HCT116 (cell line): ENCODE measurements around the gene TMEM117. TPM values are rescaled to one million over a fixed set of nuclear protein-coding genes. Genes with fewer than 3 reads are reported as not detected.

Source experiments
- ATAC-seq: fragments of 200-7000 bp; cut with Tn5 transposase; 2 replicates; pipeline ENCODE4 v1.9.1; 2020; ENCODE audit warnings: mild to moderate bottlenecking, moderate library complexity
- BruUV-seq: library from RNA; stranded (reverse); fragments of 400-500 nt; replicated peaks from 2 replicates; lab custom pipeline; 2021; lab: Mats Ljungman, UMichigan
- CTCF ChIA-PET: fragments of 300-600 bp; sonication (Branson Sonifier 250); formaldehyde crosslinking; loops from one replicate; lab custom pipeline; 2021; ENCODE audit warnings: antibody characterized with exemption; lab: Charles Lee
- POLR2A ChIA-PET: fragments of 300-600, 350-600 bp; sonication (Branson Sonifier 250); formaldehyde crosslinking; loops from one replicate; lab custom pipeline; 2021; ENCODE audit warnings: antibody characterized with exemption; lab: Charles Lee
- RAD21 ChIA-PET, 2 experiments: fragments of 300-600 bp; sonication (Branson Sonifier 250); formaldehyde crosslinking; loops; one replicate each; lab custom pipeline; 2023; ENCODE audit warnings: low total read pairs in 2 of 2; ENCODE audit not compliant: uncharacterized antibody in 2 of 2, unreplicated experiment in 2 of 2, low non-redundant PET in 1 of 2; lab: Charles Lee
- DNase-seq: peaks from one replicate; pipeline ENCODE4 v3.0.0-alpha.2; 2010; ENCODE audit warnings: low read depth, low spot score
- H2AFZ ChIP-seq: fragments of 200-600 bp; shearing (Covaris generic), sonication (generic); 2 replicates; pipeline ENCODE4 v1.6.1; 2017; ENCODE audit warnings: low read depth, mixed run types, mixed read lengths, antibody characterized with exemption, low read length; ENCODE audit not compliant: poor library complexity, severe bottlenecking
- H3K27ac ChIP-seq: 2 replicates; pipeline ENCODE4 v1.5.1; 2012; ENCODE audit warnings: low read depth, low read length
- H3K27me3 ChIP-seq: fragments of 200-600 bp; sonication (generic); 2 replicates; pipeline ENCODE4 v1.6.1; 2016; ENCODE audit warnings: mixed run types, low read length, mixed read lengths; ENCODE audit not compliant: insufficient read depth
- H3K36me3 ChIP-seq, 2 experiments: fragments of 200-500 bp in 1 of 2; fragments of 200-600 bp in 1 of 2; sonication (Bioruptor generic) in 1 of 2; sonication (generic) in 1 of 2; 2 replicates each; pipeline versions ENCODE4 v1.5.1 to v1.6.1; 2014 to 2016; ENCODE audit warnings: low read length in 2 of 2, inconsistent platforms in 1 of 2, mixed read lengths in 1 of 2, mixed run types in 1 of 2; ENCODE audit not compliant: insufficient read depth in 2 of 2, control insufficient read depth in 1 of 2
- H3K4me1 ChIP-seq, 2 experiments: fragments of 200-600 bp in 1 of 2; sonication (generic) in 1 of 2; 2 replicates each; pipeline versions ENCODE4 v1.5.1 to v1.6.1; 2012 to 2017; ENCODE audit warnings: low read length in 2 of 2, inconsistent platforms in 1 of 2, mild to moderate bottlenecking in 1 of 2, mixed read lengths in 1 of 2, mixed run types in 1 of 2, moderate library complexity in 1 of 2; ENCODE audit not compliant: insufficient read depth in 2 of 2, control insufficient read depth in 1 of 2
- H3K4me2 ChIP-seq: fragments of 200-600 bp; sonication (generic); 2 replicates; pipeline ENCODE4 v1.6.1; 2017; ENCODE audit warnings: mixed run types, low read length, mixed read lengths
- H3K4me3 ChIP-seq, 2 experiments: fragments of 200-600 bp in 1 of 2; sonication (generic) in 1 of 2; replicated peaks in 1 of 2; 2 replicates each; pipeline ENCODE4 v1.5.1; 2011 to 2016; ENCODE audit warnings: low read length in 2 of 2, control low read depth in 1 of 2, low read depth in 1 of 2, mild to moderate bottlenecking in 1 of 2, mixed read lengths in 1 of 2, mixed run types in 1 of 2
- H3K79me2 ChIP-seq: fragments of 200-600 bp; sonication (generic); 2 replicates; pipeline ENCODE4 v1.6.1; 2017; ENCODE audit warnings: mild to moderate bottlenecking, mixed run types, low read length, moderate library complexity, mixed read lengths; ENCODE audit not compliant: insufficient read depth
- H3K9ac ChIP-seq: fragments of 200-600 bp; sonication (generic); 2 replicates; pipeline ENCODE4 v1.6.1; 2016; ENCODE audit warnings: low read length, mixed read lengths
- H3K9me2 ChIP-seq: fragments of 200-600 bp; sonication (generic), shearing (Covaris generic); 2 replicates; pipeline ENCODE4 v1.6.1; 2017; ENCODE audit warnings: mixed run types, mild to moderate bottlenecking, moderate library complexity; ENCODE audit not compliant: insufficient read depth
- H3K9me3 ChIP-seq, 2 experiments: fragments of 200-500 bp in 1 of 2; fragments of 200-600 bp in 1 of 2; sonication (Bioruptor generic) in 1 of 2; sonication (generic) in 1 of 2; 2 replicates each; pipeline ENCODE4 v1.6.1; 2014 to 2017; ENCODE audit warnings: low read length in 2 of 2, mixed read lengths in 2 of 2, inconsistent platforms in 1 of 2, low read depth in 1 of 2, mild to moderate bottlenecking in 1 of 2, mixed run types in 1 of 2, moderate library complexity in 1 of 2; ENCODE audit not compliant: control insufficient read depth in 1 of 2, insufficient read depth in 1 of 2
- H4K20me1 ChIP-seq: fragments of 200-600 bp; sonication (generic), shearing (Covaris generic); 2 replicates; pipeline ENCODE4 v1.6.1; 2017; ENCODE audit warnings: mixed run types, mild to moderate bottlenecking, moderate library complexity; ENCODE audit not compliant: insufficient read depth
- CBX3 ChIP-seq: IDR thresholded peaks from 2 replicates; pipeline ENCODE4 v1.6.1; 2012; ENCODE audit warnings: low read depth
- EGR1 ChIP-seq: IDR thresholded peaks from 2 replicates; pipeline ENCODE4 v1.6.1; 2012; ENCODE audit warnings: low read depth
- ELF1 ChIP-seq: IDR thresholded peaks from 2 replicates; pipeline ENCODE4 v1.6.1; 2012; ENCODE audit warnings: low read depth, borderline replicate concordance
- EZH2 ChIP-seq: fragments of 200-600 bp; sonication (generic); IDR thresholded peaks from 2 replicates; pipeline ENCODE4 v1.6.1; 2017; ENCODE audit warnings: antibody characterized with exemption, mixed run types
- FOSL1 ChIP-seq: IDR thresholded peaks from 2 replicates; pipeline ENCODE4 v1.6.1; 2012; ENCODE audit warnings: low read depth
- POLR2A ChIP-seq: IDR thresholded peaks from 2 replicates; pipeline ENCODE4 v1.7.0; 2011; ENCODE audit warnings: borderline replicate concordance; ENCODE audit not compliant: insufficient read depth, insufficient read length; ENCODE audit errors: extremely low read depth
- POLR2AphosphoS5 ChIP-seq: IDR thresholded peaks from 2 replicates; pipeline ENCODE4 v1.6.1; 2011; ENCODE audit warnings: mild to moderate bottlenecking, low read depth, low read length, moderate library complexity
- SIN3A ChIP-seq: IDR thresholded peaks from 2 replicates; pipeline ENCODE4 v1.6.1; 2012; ENCODE audit warnings: low read depth
- SRF ChIP-seq: IDR thresholded peaks from 2 replicates; pipeline ENCODE4 v1.6.1; 2012; ENCODE audit warnings: low read depth
- TCF7L2 ChIP-seq: IDR thresholded peaks from 2 replicates; pipeline ENCODE4 v1.7.0; 2011; ENCODE audit warnings: borderline replicate concordance, inconsistent platforms; ENCODE audit not compliant: insufficient read depth, insufficient read length; ENCODE audit errors: extremely low read depth
- ZFX ChIP-seq: fragments of 450-650 bp; IDR thresholded peaks from 2 replicates; pipeline ENCODE4 v1.6.1; 2017
- ZNF274 ChIP-seq: fragments of 200-500 bp; sonication (Bioruptor generic); IDR thresholded peaks from 2 replicates; pipeline ENCODE4 v1.6.1; 2014; ENCODE audit warnings: mild to moderate bottlenecking, low read depth, low read length, inconsistent platforms
- intact Hi-C: fragments of 100-400 bp; cut with micrococcal nuclease; formaldehyde crosslinking; loops from 2 replicates; pipeline ENCODE4 v1.10.0; 2022
- total RNA-seq: library from RNA; stranded (reverse); gene quantifications from one replicate; pipeline ENCODE4 v1.2.1, GENCODE V29; 2021; ENCODE audit not compliant: unreplicated experiment
- TF ChIP-seq, protein P1 (sequence below): IDR thresholded peaks from 2 replicates; pipeline ENCODE4 v1.6.1; 2012
- TF ChIP-seq, protein P2 (sequence below): IDR thresholded peaks from 2 replicates; pipeline ENCODE4 v1.6.1; 2011; ENCODE audit warnings: mild to moderate bottlenecking, low read length, moderate library complexity; ENCODE audit not compliant: insufficient replicate concordance; ENCODE audit errors: extremely low read depth

TMEM117 gene
- total RNA-seq, 1 experiment from 2014 or later, result 3.6 TPM

DNA sequence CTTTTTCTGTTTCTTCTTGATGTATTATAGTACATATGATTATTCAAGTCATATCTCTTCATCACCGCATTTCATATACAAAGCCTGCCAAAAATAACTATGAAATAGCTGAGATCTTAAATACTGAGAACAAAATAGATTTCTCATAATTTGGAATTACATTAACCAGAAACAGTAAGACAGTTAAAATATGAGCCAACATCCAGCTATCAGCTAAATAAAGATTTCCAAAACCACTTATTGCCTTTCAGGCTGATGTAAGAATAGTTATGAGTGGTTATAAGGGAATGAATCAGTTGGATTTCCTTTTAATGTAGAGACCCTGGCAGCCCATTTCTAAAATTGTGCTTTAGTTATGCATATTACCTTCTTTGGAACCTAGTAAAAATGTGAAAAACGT, 47.4 kb downstream of the TMEM117 start (continued):
- TF ChIP-seq TCF7L2, result no peak
- no peak for TF ChIP-seq FOSL1
- TF ChIP-seq ELF1, result no peak
- TF ChIP-seq POLR2A, result no peak
- no peak for TF ChIP-seq SIN3A
- TF ChIP-seq EZH2, result no peak
- no peak for TF ChIP-seq EGR1
- TF ChIP-seq, protein P1, sequence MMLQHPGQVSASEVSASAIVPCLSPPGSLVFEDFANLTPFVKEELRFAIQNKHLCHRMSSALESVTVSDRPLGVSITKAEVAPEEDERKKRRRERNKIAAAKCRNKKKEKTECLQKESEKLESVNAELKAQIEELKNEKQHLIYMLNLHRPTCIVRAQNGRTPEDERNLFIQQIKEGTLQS, result no peak
- TF ChIP-seq, protein P2, sequence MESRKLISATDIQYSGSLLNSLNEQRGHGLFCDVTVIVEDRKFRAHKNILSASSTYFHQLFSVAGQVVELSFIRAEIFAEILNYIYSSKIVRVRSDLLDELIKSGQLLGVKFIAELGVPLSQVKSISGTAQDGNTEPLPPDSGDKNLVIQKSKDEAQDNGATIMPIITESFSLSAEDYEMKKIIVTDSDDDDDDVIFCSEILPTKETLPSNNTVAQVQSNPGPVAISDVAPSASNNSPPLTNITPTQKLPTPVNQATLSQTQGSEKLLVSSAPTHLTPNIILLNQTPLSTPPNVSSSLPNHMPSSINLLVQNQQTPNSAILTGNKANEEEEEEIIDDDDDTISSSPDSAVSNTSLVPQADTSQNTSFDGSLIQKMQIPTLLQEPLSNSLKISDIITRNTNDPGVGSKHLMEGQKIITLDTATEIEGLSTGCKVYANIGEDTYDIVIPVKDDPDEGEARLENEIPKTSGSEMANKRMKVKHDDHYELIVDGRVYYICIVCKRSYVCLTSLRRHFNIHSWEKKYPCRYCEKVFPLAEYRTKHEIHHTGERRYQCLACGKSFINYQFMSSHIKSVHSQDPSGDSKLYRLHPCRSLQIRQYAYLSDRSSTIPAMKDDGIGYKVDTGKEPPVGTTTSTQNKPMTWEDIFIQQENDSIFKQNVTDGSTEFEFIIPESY, result no peak

GRCh38 chr12:43883748-43884147, 47.9 kb downstream of the TMEM117 start:
- POLR2A ChIA-PET, result interaction anchor here (1.8 kb wide), 1 partner anchor 107 kb away, joined by 8 read pairs; no protein-coding TSS in a partner anchor
- no TSS peak for BruUV-seq

More at GRCh38 chr12:43883748-43884147, 47.9 kb downstream of the TMEM117 start:
- H3K4me3 ChIP-seq, result no peak overlapping the region
- TF ChIP-seq SRF, result no peak
- no peak for TF ChIP-seq POLR2A
- no peak for TF ChIP-seq ZNF274
- no peak for TF ChIP-seq ZFX
- TF ChIP-seq SIN3A, result no peak
- no peak for TF ChIP-seq CBX3
- TF ChIP-seq POLR2AphosphoS5, result no peak
- DNase-seq (no peak), ATAC-seq (no peak)
- H2AFZ ChIP-seq, result no peak overlapping the region
- no peak overlapping the region for H3K9ac ChIP-seq
- no peaks in the 10 kb centered on the region for H3K4me1 ChIP-seq
- no peaks in the 10 kb centered on the region for H3K27me3 ChIP-seq
- CTCF ChIA-PET, result interaction anchor here (0.6 to 3.8 kb wide), 6 partner anchors 10 to 382 kb away, joined by 3 to 64 read pairs (median 9); partner anchors contain the start of genes IRAK4, PUS7L and TMEM117
- no peaks in the 10 kb centered on the region for H3K36me3 ChIP-seq
- no peak overlapping the region for H3K27ac ChIP-seq
- no peaks in the 10 kb centered on the region for H4K20me1 ChIP-seq
- H3K79me2 ChIP-seq, result no peaks in the 10 kb centered on the region
- RAD21 ChIA-PET, result interaction anchor here in 1 of 2 experiments (0.6 to 0.9 kb wide), 2 partner anchors 100 to 439 kb away, joined by 3 read pairs; no protein-coding TSS in a partner anchor
- no peak overlapping the region for H3K4me2 ChIP-seq
- no peaks in the 10 kb centered on the region for H3K9me3 ChIP-seq
- H3K9me2 ChIP-seq, result no peaks in the 10 kb centered on the region
- intact Hi-C loops, result loop anchor here (2.0 to 5.0 kb wide), 2 partner anchors 126 to 383 kb away; partner anchors contain the start of genes IRAK4 and PUS7L
